ENCODE results near the gene TUBB6.

DNA sequence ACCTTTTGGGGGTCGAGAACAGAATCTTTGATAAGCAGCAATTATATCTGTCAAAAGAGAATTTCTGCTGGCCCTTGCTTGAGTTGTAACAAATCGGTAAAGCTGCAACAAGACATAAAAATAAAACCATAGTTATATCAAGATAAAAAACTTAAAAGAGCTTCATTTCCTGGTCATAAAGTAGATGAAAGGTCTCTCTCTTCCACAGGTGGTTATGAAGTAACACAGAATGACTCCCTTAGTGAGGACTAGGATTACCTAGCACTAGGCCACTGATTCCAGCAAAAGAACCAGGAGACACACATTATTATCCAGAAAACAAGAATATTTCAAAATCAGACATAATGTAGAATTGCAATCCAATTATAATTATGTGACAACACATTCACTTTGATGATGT is 63.5 kb downstream of the TUBB6 start:
- TF ChIP-seq MLLT10 (CRISPR knock-in tag; IDR thresholded peaks at IDR 0.05) (no peak), CREB1 (IDR thresholded peaks at IDR 0.05) (no peak), CREB1 (CRISPR knock-in tag; IDR thresholded peaks at IDR 0.05) (no peak), NBN (conservative IDR thresholded peaks at IDR 0.05) (no peak), SP2 (CRISPR knock-in tag; IDR thresholded peaks at IDR 0.05) (no peak), ZNF747 (CRISPR knock-in tag; IDR thresholded peaks at IDR 0.05; ENCODE audit: borderline replicate concordance) (no peak), EEA1 (CRISPR knock-in tag; IDR thresholded peaks at IDR 0.05; ENCODE audit: borderline replicate concordance) (no peak), ZKSCAN5 (CRISPR knock-in tag; IDR thresholded peaks at IDR 0.05) (no peak), TAF1 (CRISPR knock-in tag; IDR thresholded peaks at IDR 0.05) (no peak), KDM1A (CRISPR knock-in tag; IDR thresholded peaks at IDR 0.05) (no peak)
- TF ChIP-seq, protein P1, sequence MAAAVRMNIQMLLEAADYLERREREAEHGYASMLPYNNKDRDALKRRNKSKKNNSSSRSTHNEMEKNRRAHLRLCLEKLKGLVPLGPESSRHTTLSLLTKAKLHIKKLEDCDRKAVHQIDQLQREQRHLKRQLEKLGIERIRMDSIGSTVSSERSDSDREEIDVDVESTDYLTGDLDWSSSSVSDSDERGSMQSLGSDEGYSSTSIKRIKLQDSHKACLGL (CRISPR knock-in tag; IDR thresholded peaks at IDR 0.05): no peak
- TF ChIP-seq, protein P2, sequence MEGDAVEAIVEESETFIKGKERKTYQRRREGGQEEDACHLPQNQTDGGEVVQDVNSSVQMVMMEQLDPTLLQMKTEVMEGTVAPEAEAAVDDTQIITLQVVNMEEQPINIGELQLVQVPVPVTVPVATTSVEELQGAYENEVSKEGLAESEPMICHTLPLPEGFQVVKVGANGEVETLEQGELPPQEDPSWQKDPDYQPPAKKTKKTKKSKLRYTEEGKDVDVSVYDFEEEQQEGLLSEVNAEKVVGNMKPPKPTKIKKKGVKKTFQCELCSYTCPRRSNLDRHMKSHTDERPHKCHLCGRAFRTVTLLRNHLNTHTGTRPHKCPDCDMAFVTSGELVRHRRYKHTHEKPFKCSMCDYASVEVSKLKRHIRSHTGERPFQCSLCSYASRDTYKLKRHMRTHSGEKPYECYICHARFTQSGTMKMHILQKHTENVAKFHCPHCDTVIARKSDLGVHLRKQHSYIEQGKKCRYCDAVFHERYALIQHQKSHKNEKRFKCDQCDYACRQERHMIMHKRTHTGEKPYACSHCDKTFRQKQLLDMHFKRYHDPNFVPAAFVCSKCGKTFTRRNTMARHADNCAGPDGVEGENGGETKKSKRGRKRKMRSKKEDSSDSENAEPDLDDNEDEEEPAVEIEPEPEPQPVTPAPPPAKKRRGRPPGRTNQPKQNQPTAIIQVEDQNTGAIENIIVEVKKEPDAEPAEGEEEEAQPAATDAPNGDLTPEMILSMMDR (CRISPR knock-in tag; IDR thresholded peaks at IDR 0.05): no peak
- TF ChIP-seq, protein P3, sequence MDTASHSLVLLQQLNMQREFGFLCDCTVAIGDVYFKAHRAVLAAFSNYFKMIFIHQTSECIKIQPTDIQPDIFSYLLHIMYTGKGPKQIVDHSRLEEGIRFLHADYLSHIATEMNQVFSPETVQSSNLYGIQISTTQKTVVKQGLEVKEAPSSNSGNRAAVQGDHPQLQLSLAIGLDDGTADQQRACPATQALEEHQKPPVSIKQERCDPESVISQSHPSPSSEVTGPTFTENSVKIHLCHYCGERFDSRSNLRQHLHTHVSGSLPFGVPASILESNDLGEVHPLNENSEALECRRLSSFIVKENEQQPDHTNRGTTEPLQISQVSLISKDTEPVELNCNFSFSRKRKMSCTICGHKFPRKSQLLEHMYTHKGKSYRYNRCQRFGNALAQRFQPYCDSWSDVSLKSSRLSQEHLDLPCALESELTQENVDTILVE (CRISPR knock-in tag; IDR thresholded peaks at IDR 0.05): no peak
- TF ChIP-seq, protein P4, sequence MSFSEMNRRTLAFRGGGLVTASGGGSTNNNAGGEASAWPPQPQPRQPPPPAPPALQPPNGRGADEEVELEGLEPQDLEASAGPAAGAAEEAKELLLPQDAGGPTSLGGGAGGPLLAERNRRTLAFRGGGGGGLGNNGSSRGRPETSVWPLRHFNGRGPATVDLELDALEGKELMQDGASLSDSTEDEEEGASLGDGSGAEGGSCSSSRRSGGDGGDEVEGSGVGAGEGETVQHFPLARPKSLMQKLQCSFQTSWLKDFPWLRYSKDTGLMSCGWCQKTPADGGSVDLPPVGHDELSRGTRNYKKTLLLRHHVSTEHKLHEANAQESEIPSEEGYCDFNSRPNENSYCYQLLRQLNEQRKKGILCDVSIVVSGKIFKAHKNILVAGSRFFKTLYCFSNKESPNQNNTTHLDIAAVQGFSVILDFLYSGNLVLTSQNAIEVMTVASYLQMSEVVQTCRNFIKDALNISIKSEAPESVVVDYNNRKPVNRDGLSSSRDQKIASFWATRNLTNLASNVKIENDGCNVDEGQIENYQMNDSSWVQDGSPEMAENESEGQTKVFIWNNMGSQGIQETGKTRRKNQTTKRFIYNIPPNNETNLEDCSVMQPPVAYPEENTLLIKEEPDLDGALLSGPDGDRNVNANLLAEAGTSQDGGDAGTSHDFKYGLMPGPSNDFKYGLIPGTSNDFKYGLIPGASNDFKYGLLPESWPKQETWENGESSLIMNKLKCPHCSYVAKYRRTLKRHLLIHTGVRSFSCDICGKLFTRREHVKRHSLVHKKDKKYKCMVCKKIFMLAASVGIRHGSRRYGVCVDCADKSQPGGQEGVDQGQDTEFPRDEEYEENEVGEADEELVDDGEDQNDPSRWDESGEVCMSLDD (CRISPR knock-in tag; IDR thresholded peaks at IDR 0.05; ENCODE audit: borderline replicate concordance): no peak

All from HepG2 (cell line).